Calu3 (cell line): Measurements from ENCODE around the gene PTCRA. TPM values are rescaled to one million over a fixed set of nuclear protein-coding genes. Genes with fewer than 3 reads are reported as not detected.

Experiments
- BruUV-seq: library from RNA; stranded (reverse); fragments of 400-500 nt; replicated peaks from 2 replicates; lab custom pipeline; 2021; lab: Mats Ljungman, UMichigan
- CTCF ChIA-PET: fragments of 300-600 bp; sonication (Branson Sonifier 250); formaldehyde crosslinking; loops from one replicate; lab custom pipeline; 2022; ENCODE audit warnings: antibody characterized with exemption; lab: Charles Lee
- DNase-seq: peaks from one replicate; pipeline ENCODE4 v3.0.0; 2022
- H3K27ac Mint-ChIP-seq: one replicate; pipeline ENCODE4 v1.8.0; 2022; ENCODE audit warnings: mixed read lengths; ENCODE audit not compliant: unreplicated experiment
- H3K27me3 Mint-ChIP-seq: one replicate; pipeline ENCODE4 v1.8.0; 2022; ENCODE audit warnings: mixed read lengths; ENCODE audit not compliant: unreplicated experiment
- H3K36me3 Mint-ChIP-seq: one replicate; pipeline ENCODE4 v1.8.0; 2022; ENCODE audit warnings: mild to moderate bottlenecking, moderate library complexity, mixed read lengths; ENCODE audit not compliant: insufficient read depth, unreplicated experiment
- H3K4me1 Mint-ChIP-seq: one replicate; pipeline ENCODE4 v1.8.0; 2022; ENCODE audit warnings: mild to moderate bottlenecking, low read depth, mixed read lengths; ENCODE audit not compliant: unreplicated experiment
- H3K4me3 Mint-ChIP-seq: one replicate; pipeline ENCODE4 v1.8.0; 2022; ENCODE audit warnings: mild to moderate bottlenecking, low read depth, moderate library complexity, mixed read lengths; ENCODE audit not compliant: unreplicated experiment
- H3K9me3 Mint-ChIP-seq: one replicate; pipeline ENCODE4 v1.8.0; 2022; ENCODE audit warnings: low read depth, mixed read lengths; ENCODE audit not compliant: unreplicated experiment
- CTCF ChIP-seq: fragments of 200-600 bp; IDR thresholded peaks from one replicate; pipeline ENCODE4 v1.8.0; 2022; ENCODE audit warnings: antibody characterized with exemption; ENCODE audit not compliant: unreplicated experiment
- intact Hi-C: fragments of 100-400 bp; cut with micrococcal nuclease; formaldehyde crosslinking; loops from one replicate; pipeline ENCODE4 v1.10.0; 2022; ENCODE audit not compliant: unreplicated experiment
- total RNA-seq: library from RNA; stranded (reverse); gene quantifications from 2 replicates; pipeline ENCODE4 v1.2.3, GENCODE V29; 2022

The PTCRA gene
- total RNA-seq, 1 experiment from 2014 or later, result not detected

GRCh38 chr6:42907336-42907735, 8.5 kb upstream of the PTCRA start:
- no peaks in the 10 kb centered on the region for H3K36me3 Mint-ChIP-seq
- peaks cover 31% of the 10 kb centered on the region for H3K27me3 Mint-ChIP-seq
- no peak overlapping the region for H3K27ac Mint-ChIP-seq
- no peak for DNase-seq
- intact Hi-C loops, result loop anchor here (5.0 kb wide), 1 partner anchor 425 kb away; no protein-coding TSS in a partner anchor
- peaks cover 5% of the 10 kb centered on the region for H3K4me1 Mint-ChIP-seq
- no TSS peak for BruUV-seq
- H3K9me3 Mint-ChIP-seq, result no peaks in the 10 kb centered on the region
- CTCF ChIA-PET, result interaction anchor here (0.6 kb wide), 1 partner anchor 262 kb away, joined by 5 read pairs; no protein-coding TSS in a partner anchor
- no peak overlapping the region for H3K4me3 Mint-ChIP-seq
- TF ChIP-seq CTCF, result no peak

- CTCF ChIA-PET, result no interaction called here
- Mint-ChIP-seq H3K4me3 (no peak overlapping the region), H3K27me3 (peaks cover 31% of the 10 kb centered on the region), H3K27ac (no peak overlapping the region), H3K9me3 (no peaks in the 10 kb centered on the region), H3K36me3 (no peaks in the 10 kb centered on the region), H3K4me1 (no peaks in the 10 kb centered on the region)
- intact Hi-C loops, result loop anchor here (5.0 kb wide), 1 partner anchor 422 kb away; no protein-coding TSS in a partner anchor
- DNase-seq, result no peak
- TF ChIP-seq CTCF, result no peak
- no TSS peak for BruUV-seq
Observed at GRCh38 chr6:42909835-42910234, 6.0 kb upstream of the PTCRA start.

GRCh38 chr6:42911171-42912021, 4.5 kb upstream of the PTCRA start:
- no peaks in the 10 kb centered on the region for H3K4me1 Mint-ChIP-seq
- DNase-seq, result no peak
- H3K9me3 Mint-ChIP-seq, result no peaks in the 10 kb centered on the region
- no peak overlapping the region for H3K4me3 Mint-ChIP-seq
- peaks cover 32% of the 10 kb centered on the region for H3K27me3 Mint-ChIP-seq
- CTCF ChIA-PET, result interaction anchor here (0.6 to 0.7 kb wide), 3 partner anchors 77 to 1197 kb away, joined by 3 to 4 read pairs (median 3); no protein-coding TSS in a partner anchor
- TF ChIP-seq CTCF, result no peak
- intact Hi-C loops, result no loop called here
- no peaks in the 10 kb centered on the region for H3K36me3 Mint-ChIP-seq
- BruUV-seq, result no TSS peak
- no peak overlapping the region for H3K27ac Mint-ChIP-seq

GRCh38 chr6:42914546-42914945, 1.3 kb upstream of the PTCRA start:
- BruUV-seq, result no TSS peak
- no peak for TF ChIP-seq CTCF
- H3K4me1 Mint-ChIP-seq, result no peaks in the 10 kb centered on the region
- no peak for DNase-seq
- CTCF ChIA-PET, result interaction anchor here (0.7 to 1.0 kb wide), 4 partner anchors 15 to 707 kb away, joined by 3 to 4 read pairs (median 4); partner anchors contain the start of gene CNPY3
- no peaks in the 10 kb centered on the region for H3K36me3 Mint-ChIP-seq
- no peak overlapping the region for H3K4me3 Mint-ChIP-seq
- peaks cover 13% of the 10 kb centered on the region for H3K27me3 Mint-ChIP-seq
- no peak overlapping the region for H3K27ac Mint-ChIP-seq
- intact Hi-C loops, result no loop called here
- no peaks in the 10 kb centered on the region for H3K9me3 Mint-ChIP-seq
